K562 (cell line): ENCODE data around the gene KCNIP2. TPM values are rescaled to one million over a fixed set of nuclear protein-coding genes. Genes with fewer than 3 reads are reported as not detected.

ENCODE experiments used
- E4F1 ChIP-seq: fragments of 250-450 bp; sonication (Bioruptor Pico); IDR thresholded peaks from 2 replicates; pipeline ENCODE4 v1.5.0; 2021; ENCODE audit warnings: mild to moderate bottlenecking, borderline replicate concordance
- JUNB ChIP-seq: fragments of 450-650 bp; formaldehyde crosslinking; conservative IDR thresholded peaks from 2 replicates; pipeline ENCODE4 v1.4.0; 2020; ENCODE audit warnings: mild to moderate bottlenecking
- MTF1 ChIP-seq: fragments of 250-450 bp; sonication (Bioruptor Pico); IDR thresholded peaks from 2 replicates; pipeline ENCODE4 v1.9.0; 2021; ENCODE audit warnings: moderate library complexity, mild to moderate bottlenecking, inconsistent platforms, borderline replicate concordance
- NR2C2 ChIP-seq, 2 experiments: fragments of 200-800 bp in 1 of 2; sonication (Bioruptor generic) in 1 of 2; sonication (generic) in 1 of 2; formaldehyde crosslinking in 1 of 2; IDR thresholded peaks; 2 replicates each; pipeline versions ENCODE4 v1.6.1 to v1.8.0; 2016 to 2022; ENCODE audit warnings: mild to moderate bottlenecking in 1 of 2, missing compliant biosample characterization in 1 of 2, missing genetic modification characterization in 1 of 2, missing genetic modification reagents in 1 of 2
- PHB ChIP-seq: fragments of 250-450 bp; sonication (Bioruptor Pico); IDR thresholded peaks from 2 replicates; pipeline ENCODE4 v1.5.0; 2021
- POLR2G ChIP-seq: fragments of 200-400 bp; formaldehyde crosslinking; IDR thresholded peaks from 2 replicates; pipeline ENCODE4 v1.6.1; 2017; ENCODE audit warnings: low read depth, mild to moderate bottlenecking, antibody characterized with exemption, low read length, moderate library complexity
- POLR3G ChIP-seq: IDR thresholded peaks from 2 replicates; pipeline ENCODE4 v1.6.1; 2011; ENCODE audit not compliant: insufficient read length, insufficient replicate concordance; ENCODE audit errors: extremely low read depth
- RREB1 ChIP-seq: fragments of 250-450 bp; sonication (Bioruptor Pico); IDR thresholded peaks from 2 replicates; pipeline ENCODE4 v1.4.0; 2020
- XRCC5 ChIP-seq: fragments of 200-400 bp; formaldehyde crosslinking; IDR thresholded peaks from 2 replicates; pipeline ENCODE4 v1.6.1; 2017; ENCODE audit warnings: low read depth, mild to moderate bottlenecking, low read length
- ZC3H11A ChIP-seq: IDR thresholded peaks from 2 replicates; pipeline ENCODE4 v1.6.1; 2012; ENCODE audit warnings: low read depth, low read length, improper control_type of control experiment
- ZNF133 ChIP-seq: fragments of 250-450 bp; sonication (Bioruptor Pico); IDR thresholded peaks from 2 replicates; pipeline ENCODE4 v1.4.0; 2020; ENCODE audit warnings: mild to moderate bottlenecking
- ZNF512 ChIP-seq: IDR thresholded peaks from 2 replicates; pipeline ENCODE4 v1.6.1; 2016; ENCODE audit warnings: missing genetic modification characterization, missing compliant biosample characterization
- polyA plus RNA-seq, 8 experiments: library from polyadenylated mRNA; depleted of rRNA in 4 of 8; stranded (reverse) in 5 of 8; unstranded in 3 of 8; fragments of >200 nt; fragmentation: Nextera tagmentation in 2 of 8; fragmentation: Illumina TruSeq in 1 of 8; extraction: Ambion mirVana in 2 of 8; extraction: Trizol in 1 of 8; gene quantifications; 2 replicates each; pipeline versions ENCODE4 v1.2.1 to v1.2.3, GENCODE V29; 2011 to 2014; ENCODE audit warnings: inconsistent platforms in 1 of 8, missing spikeins in 1 of 8
- total RNA-seq, 7 experiments: library from RNA; depleted of rRNA in 6 of 7; stranded (reverse); fragments of >200 nt in 6 of 7; fragmentation: Illumina TruSeq in 2 of 7; extraction: Trizol in 2 of 7; gene quantifications; 2 replicates each; pipeline versions ENCODE4 v1.2.1 to v1.2.3, GENCODE V29; 2011 to 2021; ENCODE audit warnings: low replicate concordance in 1 of 7
- TF ChIP-seq, protein P1 (sequence below): fragments of 450-650 bp; IDR thresholded peaks from 2 replicates; pipeline ENCODE4 v1.6.1; 2016; ENCODE audit warnings: antibody characterized with exemption
- TF ChIP-seq, protein P2 (sequence below): sonication (generic); IDR thresholded peaks from 2 replicates; pipeline ENCODE4 v1.6.1; 2016

Gene KCNIP2
- total and polyA plus RNA-seq, 9 of the 15 experiments (the other 6 are each of a cell fraction or from before 2014, with no cell fraction given), result 2.5 to 7.6 (median 4.1) TPM

GRCh38 chr10:101782811-101783735 lies 60.5 kb downstream of the KCNIP2 start, which contains the start of gene NPM3 (continued):
- TF ChIP-seq E4F1, result no peak
- TF ChIP-seq POLR3G, result no peak
- no peak for TF ChIP-seq XRCC5
- TF ChIP-seq RREB1 (CRISPR knock-in tag), result no peak
- TF ChIP-seq ZNF133 (CRISPR knock-in tag), result no peak
- no peak for TF ChIP-seq MTF1 (CRISPR knock-in tag)
- no peak for TF ChIP-seq NR2C2 (CRISPR knock-in tag; IDR thresholded peaks at IDR 0.05)
- no peak for TF ChIP-seq NR2C2 (tag; IDR thresholded peaks at IDR 0.05)
- TF ChIP-seq PHB (CRISPR knock-in tag), result no peak
- no peak for TF ChIP-seq ZC3H11A
- TF ChIP-seq, protein P1, sequence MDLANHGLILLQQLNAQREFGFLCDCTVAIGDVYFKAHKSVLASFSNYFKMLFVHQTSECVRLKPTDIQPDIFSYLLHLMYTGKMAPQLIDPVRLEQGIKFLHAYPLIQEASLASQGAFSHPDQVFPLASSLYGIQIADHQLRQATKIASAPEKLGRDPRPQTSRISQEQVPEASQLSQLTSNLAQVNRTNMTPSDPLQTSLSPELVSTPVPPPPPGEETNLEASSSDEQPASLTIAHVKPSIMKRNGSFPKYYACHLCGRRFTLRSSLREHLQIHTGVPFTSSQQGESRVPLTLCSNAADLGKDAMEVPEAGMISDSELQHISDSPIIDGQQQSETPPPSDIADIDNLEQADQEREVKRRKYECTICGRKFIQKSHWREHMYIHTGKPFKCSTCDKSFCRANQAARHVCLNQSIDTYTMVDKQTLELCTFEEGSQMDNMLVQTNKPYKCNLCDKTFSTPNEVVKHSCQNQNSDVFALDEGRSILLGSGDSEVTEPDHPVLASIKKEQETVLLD, result no peak
- no peak for TF ChIP-seq ZNF512 (tag)
- no peak for TF ChIP-seq JUNB
- peak; percentile 87 for TF ChIP-seq POLR2G
- TF ChIP-seq, protein P2, sequence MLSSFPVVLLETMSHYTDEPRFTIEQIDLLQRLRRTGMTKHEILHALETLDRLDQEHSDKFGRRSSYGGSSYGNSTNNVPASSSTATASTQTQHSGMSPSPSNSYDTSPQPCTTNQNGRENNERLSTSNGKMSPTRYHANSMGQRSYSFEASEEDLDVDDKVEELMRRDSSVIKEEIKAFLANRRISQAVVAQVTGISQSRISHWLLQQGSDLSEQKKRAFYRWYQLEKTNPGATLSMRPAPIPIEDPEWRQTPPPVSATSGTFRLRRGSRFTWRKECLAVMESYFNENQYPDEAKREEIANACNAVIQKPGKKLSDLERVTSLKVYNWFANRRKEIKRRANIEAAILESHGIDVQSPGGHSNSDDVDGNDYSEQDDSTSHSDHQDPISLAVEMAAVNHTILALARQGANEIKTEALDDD, result no peak
